Gastroesophageal sphincter (tissue), 4 donors: ENCODE data around the gene PTPN6. TPM values are rescaled to one million over a fixed set of nuclear protein-coding genes. Genes with fewer than 3 reads are reported as not detected.

Source experiments
- ATAC-seq: fragments of 150-250 bp; one replicate; pipeline ENCODE4 v1.9.1; 2016; ENCODE audit warnings: mild to moderate bottlenecking, moderate library complexity
- H3K27ac ChIP-seq, 4 donors: fragments of 200-600 bp; sonication (generic) in 3 of 4; 1 replicate in 3 of 4; 2 replicates in 1 of 4; pipeline ENCODE4 v1.5.1; 2016 to 2019
- H3K27me3 ChIP-seq: fragments of 200-600 bp; sonication (generic); one replicate; pipeline ENCODE4 v1.5.1; 2019
- H3K36me3 ChIP-seq, 2 donors: fragments of 200-600 bp; sonication (generic); one replicate each; pipeline ENCODE4 v1.5.1; 2019; ENCODE audit warnings: control low read depth in 1 of 2
- H3K4me1 ChIP-seq, 3 donors: fragments of 200-600 bp; sonication (generic); 1 replicate in 2 of 3; 2 replicates in 1 of 3; pipeline ENCODE4 v1.5.1; 2016 to 2019; ENCODE audit warnings: control low read depth in 2 of 3
- H3K4me3 ChIP-seq, 2 donors: fragments of 200-600 bp; sonication (generic); one replicate each; pipeline ENCODE4 v1.5.1; 2019; ENCODE audit warnings: mild to moderate bottlenecking in 1 of 2, moderate library complexity in 1 of 2
- H3K9me3 ChIP-seq, 3 donors: fragments of 200-600 bp; sonication (generic); one replicate each; pipeline ENCODE4 v1.5.1; 2017 to 2019; ENCODE audit warnings: control low read depth in 2 of 3
- EP300 ChIP-seq: sonication (generic); formaldehyde crosslinking; IDR thresholded peaks from one replicate; pipeline ENCODE4 v1.6.1; 2017; ENCODE audit warnings: antibody characterized with exemption, mild to moderate bottlenecking
- POLR2A ChIP-seq, 2 donors: fragments of 450-650 bp; IDR thresholded peaks; one replicate each; pipeline ENCODE4 v1.6.1; 2017; ENCODE audit warnings: antibody characterized with exemption in 2 of 2, mild to moderate bottlenecking in 2 of 2, moderate library complexity in 1 of 2
- POLR2AphosphoS5 ChIP-seq: sonication (generic); formaldehyde crosslinking; IDR thresholded peaks from one replicate; pipeline ENCODE4 v1.6.1; 2017; ENCODE audit warnings: antibody characterized with exemption
- WGBS, 2 donors: methylation state at CpG; one replicate each; pipeline ENCODE4 v1.1.5; 2018; ENCODE audit warnings: low coverage in 1 of 2; 5-methylcytosine and 5-hydroxymethylcytosine counted together
- total RNA-seq, 4 donors: library from RNA; depleted of rRNA; stranded (reverse); fragments of >200 nt; gene quantifications; one replicate each; pipeline ENCODE4 v1.1.0, GENCODE V29; 2016
- TF ChIP-seq, protein P1 (sequence below), 4 experiments: fragments of 200-600 bp in 2 of 4; fragments of 450-650 bp in 2 of 4; sonication (generic) in 1 of 4; IDR thresholded peaks; one replicate each; pipeline ENCODE4 v1.5.1; 2017 to 2019; ENCODE audit warnings: antibody characterized with exemption in 4 of 4, mild to moderate bottlenecking in 2 of 4, moderate library complexity in 2 of 4

PTPN6 gene
- total RNA-seq, 4 donors from 2014 or later: 2.6 to 15.9 (median 7.5) TPM

DNA sequence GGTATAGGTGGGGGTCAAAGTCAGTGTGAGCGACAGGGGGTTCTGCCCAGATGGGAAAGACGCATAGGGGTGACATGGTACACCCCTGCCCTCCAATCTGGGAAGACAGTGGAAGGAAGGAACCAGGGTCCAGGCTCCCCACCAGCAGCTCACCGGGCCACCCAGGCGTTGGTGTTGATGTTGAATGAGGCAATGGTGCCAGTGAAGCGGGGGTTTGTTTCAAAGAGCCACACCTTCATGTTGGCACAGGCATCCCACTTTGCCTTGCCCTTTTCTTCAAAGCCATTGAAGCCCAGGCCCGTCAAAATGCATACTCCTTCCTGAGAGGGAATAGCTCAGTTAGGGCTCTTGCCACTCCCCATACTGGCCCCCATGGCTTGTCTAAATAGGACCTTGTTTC is 27.0 kb downstream of the PTPN6 start:
- no peak for ATAC-seq
- WGBS, 2 donors: 85 to 90% methylated on average over 3 to 5 of the region's 6 CpGs

DNA sequence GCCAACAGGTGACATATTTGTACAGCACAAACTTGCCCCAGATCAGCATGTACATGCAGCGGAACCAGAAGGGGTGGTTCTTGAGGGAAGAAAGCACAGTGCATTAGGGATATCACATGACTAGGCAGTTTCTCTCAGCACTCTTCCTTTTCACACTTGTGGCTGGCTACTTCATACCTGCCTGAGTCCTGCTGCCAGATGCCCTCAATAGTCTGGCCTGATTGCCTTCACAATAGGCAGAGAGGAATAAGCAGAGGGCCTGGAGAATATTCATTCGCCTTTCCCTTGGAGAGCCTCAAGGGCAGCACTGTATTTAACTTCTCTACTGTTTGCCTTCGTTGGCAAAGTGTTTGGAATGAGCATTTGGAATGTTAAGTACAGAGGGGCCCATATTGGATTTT is 27.5 kb downstream of the PTPN6 start:
- no peak overlapping the region for H3K4me3 ChIP-seq
- no peak for ATAC-seq
- no peak overlapping the region for H3K27ac ChIP-seq

More for the DNA sequence above, 27.0 kb downstream of the PTPN6 start:
- Histone ChIP-seq H3K9me3 (no peaks in the 10 kb centered on the region), H3K27me3 (no peaks in the 10 kb centered on the region), H3K36me3 (peaks cover 0 to 96% of the 10 kb centered on the region in 2 donors), H3K4me1 (no peaks in the 10 kb centered on the region), H3K27ac (no peak overlapping the region), H3K4me3 (no peak overlapping the region)
- TF ChIP-seq POLR2AphosphoS5 (no peak), EP300 (no peak), POLR2A (IDR thresholded peaks at IDR 0.05) (no peak)
- TF ChIP-seq, protein P1, sequence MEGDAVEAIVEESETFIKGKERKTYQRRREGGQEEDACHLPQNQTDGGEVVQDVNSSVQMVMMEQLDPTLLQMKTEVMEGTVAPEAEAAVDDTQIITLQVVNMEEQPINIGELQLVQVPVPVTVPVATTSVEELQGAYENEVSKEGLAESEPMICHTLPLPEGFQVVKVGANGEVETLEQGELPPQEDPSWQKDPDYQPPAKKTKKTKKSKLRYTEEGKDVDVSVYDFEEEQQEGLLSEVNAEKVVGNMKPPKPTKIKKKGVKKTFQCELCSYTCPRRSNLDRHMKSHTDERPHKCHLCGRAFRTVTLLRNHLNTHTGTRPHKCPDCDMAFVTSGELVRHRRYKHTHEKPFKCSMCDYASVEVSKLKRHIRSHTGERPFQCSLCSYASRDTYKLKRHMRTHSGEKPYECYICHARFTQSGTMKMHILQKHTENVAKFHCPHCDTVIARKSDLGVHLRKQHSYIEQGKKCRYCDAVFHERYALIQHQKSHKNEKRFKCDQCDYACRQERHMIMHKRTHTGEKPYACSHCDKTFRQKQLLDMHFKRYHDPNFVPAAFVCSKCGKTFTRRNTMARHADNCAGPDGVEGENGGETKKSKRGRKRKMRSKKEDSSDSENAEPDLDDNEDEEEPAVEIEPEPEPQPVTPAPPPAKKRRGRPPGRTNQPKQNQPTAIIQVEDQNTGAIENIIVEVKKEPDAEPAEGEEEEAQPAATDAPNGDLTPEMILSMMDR (IDR thresholded peaks at IDR 0.05): no peak

DNA sequence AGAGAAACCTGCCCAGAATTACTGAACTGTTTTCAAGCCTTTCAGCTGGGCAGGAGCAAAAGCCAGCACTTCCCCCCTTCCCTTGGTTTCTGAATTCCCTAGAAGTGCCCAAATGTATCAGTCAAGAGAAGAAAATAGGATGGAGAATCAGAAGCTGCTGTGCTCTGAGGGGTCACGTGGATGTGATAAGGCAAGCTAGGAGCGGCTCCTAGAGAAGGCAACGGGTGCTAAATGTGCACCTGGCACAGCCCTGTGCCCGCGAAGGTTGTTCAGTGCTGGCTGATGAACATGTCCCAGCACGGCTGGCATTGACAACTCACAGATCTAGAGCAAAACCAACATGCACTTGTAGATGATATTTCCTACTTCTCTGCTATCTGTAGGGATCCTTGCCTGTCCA is 27.9 kb downstream of the PTPN6 start:
- 85% methylated on average over 6 of the region's 6 CpGs; no CpG with 5 or more reads in 1 of the 2 donors for WGBS, 2 donors

More for the DNA sequence above, 27.5 kb downstream of the PTPN6 start:
- Histone ChIP-seq H3K27me3 (no peaks in the 10 kb centered on the region), H3K9me3 (no peaks in the 10 kb centered on the region), H3K36me3 (peaks cover 0 to 99% of the 10 kb centered on the region in 2 donors), H3K4me1 (no peaks in the 10 kb centered on the region)
- TF ChIP-seq, protein P1 (IDR thresholded peaks at IDR 0.05): no peak
- TF ChIP-seq POLR2AphosphoS5: no peak
- TF ChIP-seq POLR2A (IDR thresholded peaks at IDR 0.05): no peak
- no peak for TF ChIP-seq EP300
- WGBS, 2 donors: 60 to 75% methylated on average over 2 of the region's 3 CpGs

DNA sequence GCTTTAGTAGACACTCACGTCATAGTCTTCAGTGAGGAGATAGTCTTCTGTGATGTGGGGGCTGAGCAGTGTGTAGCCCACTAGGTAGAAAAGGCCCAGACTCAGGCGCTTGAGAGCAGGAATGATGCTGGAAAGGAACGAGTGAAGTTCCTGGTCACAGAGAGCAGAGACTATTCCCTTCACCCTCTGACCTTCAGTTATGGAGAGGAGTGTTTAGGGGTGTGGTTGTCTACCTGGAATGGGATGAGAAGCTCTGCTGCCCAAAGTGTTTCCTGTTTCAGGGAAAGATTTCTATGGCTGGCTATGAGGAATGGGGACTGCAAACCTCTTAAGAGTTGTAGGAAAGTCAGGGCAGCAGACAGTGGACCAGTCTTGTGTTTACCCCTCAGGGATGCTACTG is 28.3 kb downstream of the PTPN6 start:
- peaks cover 0 to 92% of the 10 kb centered on the region in 2 donors for H3K36me3 ChIP-seq
- H3K4me1 ChIP-seq: no peaks in the 10 kb centered on the region
- WGBS, 2 donors: 55 to 76% methylated on average over 2 to 3 of the region's 3 CpGs
- H3K27ac ChIP-seq: no peak overlapping the region
- no peak for ATAC-seq
- H3K9me3 ChIP-seq: no peaks in the 10 kb centered on the region
- H3K4me3 ChIP-seq: no peak overlapping the region
- no peaks in the 10 kb centered on the region for H3K27me3 ChIP-seq
- TF ChIP-seq POLR2AphosphoS5 (no peak), POLR2A (IDR thresholded peaks at IDR 0.05) (no peak), EP300 (no peak)
- TF ChIP-seq, protein P1 (IDR thresholded peaks at IDR 0.05): no peak

More for the DNA sequence above, 27.9 kb downstream of the PTPN6 start:
- Histone ChIP-seq H3K27me3 (no peaks in the 10 kb centered on the region), H3K36me3 (peaks cover 0 to 96% of the 10 kb centered on the region in 2 donors), H3K4me1 (no peaks in the 10 kb centered on the region), H3K9me3 (no peaks in the 10 kb centered on the region), H3K4me3 (no peak overlapping the region), H3K27ac (no peak overlapping the region)
- ATAC-seq: no peak
- TF ChIP-seq POLR2A (IDR thresholded peaks at IDR 0.05) (no peak), POLR2AphosphoS5 (no peak), EP300 (no peak)
- TF ChIP-seq, protein P1 (IDR thresholded peaks at IDR 0.05): no peak

DNA sequence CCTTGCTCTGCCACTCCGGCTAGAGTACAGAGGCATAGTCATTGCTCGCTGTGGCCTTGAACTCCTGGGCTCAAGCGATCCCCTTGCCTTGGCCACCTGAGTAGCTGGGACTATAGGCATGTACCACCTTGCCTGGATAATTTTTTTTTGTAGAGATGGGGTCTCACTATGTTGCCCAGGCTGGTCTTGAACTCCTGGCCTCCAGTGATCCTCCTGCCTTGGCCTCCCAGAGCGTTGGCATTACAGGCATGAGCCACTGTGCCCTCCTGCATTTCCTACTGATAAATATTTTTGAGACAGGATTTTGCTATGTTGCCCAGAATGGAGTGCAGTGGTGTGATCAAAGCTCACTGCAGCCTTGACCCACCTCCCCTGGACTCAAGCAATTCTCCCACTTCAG is 28.9 kb downstream of the PTPN6 start:
- Histone ChIP-seq H3K27me3 (no peaks in the 10 kb centered on the region), H3K9me3 (no peaks in the 10 kb centered on the region), H3K4me3 (no peak overlapping the region), H3K4me1 (no peaks in the 10 kb centered on the region), H3K36me3 (peaks cover 0 to 89% of the 10 kb centered on the region in 2 donors), H3K27ac (no peak overlapping the region)
- no peak for ATAC-seq
- WGBS, 2 donors: 60 to 97% methylated on average over 1 to 3 of the region's 4 CpGs
- TF ChIP-seq EP300: no peak
